GM19324 (cell line): ENCODE data around the gene EHMT2.
"Not testable (repeated sequence)": the region's sequence is repeated elsewhere in the genome, so short reads cannot be mapped to it uniquely, and the experiment has no call there.

Experiments used
- ATAC-seq: cut with Tn5 transposase; IDR thresholded peaks from one replicate; pipeline ENCODE4 v1.9.1; 2021; ENCODE audit warnings: mild to moderate bottlenecking, moderate library complexity; ENCODE audit not compliant: unreplicated experiment, low FRiP score

Gene EHMT2

GRCh38 chr6:31847276-31847978 lies 50.1 kb downstream of the EHMT2 start:
- ATAC-seq, result no peak

DNA sequence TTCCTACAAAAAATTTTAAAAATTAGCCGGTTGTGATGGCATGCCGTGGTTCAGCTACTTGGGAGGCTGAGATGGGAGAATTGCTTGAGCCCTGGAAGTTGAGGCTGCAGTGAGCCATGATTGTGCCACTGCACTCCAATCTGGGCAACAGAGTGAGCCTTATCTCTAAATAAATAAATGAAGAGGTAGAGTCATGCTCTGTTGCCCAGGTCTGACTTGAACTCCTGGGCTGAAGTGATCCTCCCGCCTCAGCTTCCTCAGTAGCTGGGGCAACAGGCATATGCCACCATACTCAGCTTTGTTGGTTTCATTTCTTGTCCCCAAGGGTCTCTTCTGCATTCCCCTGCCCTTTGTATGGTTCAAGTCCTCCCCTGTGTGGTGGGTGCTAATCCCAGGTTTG lies 53.0 kb downstream of the EHMT2 start:
- no peak for ATAC-seq

GRCh38 chr6:31842053-31842452 lies 55.4 kb downstream of the EHMT2 start:
- ATAC-seq, result no peak

DNA sequence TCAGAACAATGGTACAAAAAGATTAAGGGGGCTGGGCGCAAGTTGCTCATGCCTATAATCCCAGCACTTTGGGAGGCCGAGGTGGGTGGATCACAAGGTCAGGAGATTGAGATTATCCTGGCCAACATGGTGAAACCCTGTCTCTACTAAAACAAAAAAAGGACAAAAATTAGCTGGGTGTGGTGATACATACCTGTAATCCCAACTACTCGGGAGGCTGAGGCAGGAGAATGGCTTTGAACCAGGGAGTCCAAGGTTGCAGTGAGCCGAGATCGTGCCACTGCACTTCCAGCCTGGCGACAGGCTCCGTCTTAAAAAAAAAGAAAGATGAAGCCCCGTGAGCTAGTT lies 57.7 kb downstream of the EHMT2 start:
- not testable (repeated sequence) for ATAC-seq

DNA sequence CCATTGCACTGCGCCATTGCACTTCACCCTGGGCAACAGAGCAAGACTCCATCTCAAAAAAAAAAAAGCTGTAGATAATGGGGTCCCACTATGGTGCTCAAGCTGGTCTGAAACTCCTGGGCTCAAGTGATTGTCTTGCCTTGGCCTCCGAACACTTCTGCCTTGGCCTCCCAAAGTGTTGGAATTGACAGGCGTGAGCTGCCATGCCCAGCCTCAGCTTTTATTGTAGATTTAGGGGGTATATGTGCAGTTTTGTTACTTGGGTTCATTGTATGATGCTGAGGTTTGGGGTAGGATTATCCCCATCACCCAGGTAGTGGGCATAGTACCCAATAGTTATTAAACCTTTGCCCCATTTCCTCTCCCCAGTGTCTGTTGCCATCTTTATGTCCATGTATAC lies 58.5 kb downstream of the EHMT2 start:
- ATAC-seq, result no peak

DNA sequence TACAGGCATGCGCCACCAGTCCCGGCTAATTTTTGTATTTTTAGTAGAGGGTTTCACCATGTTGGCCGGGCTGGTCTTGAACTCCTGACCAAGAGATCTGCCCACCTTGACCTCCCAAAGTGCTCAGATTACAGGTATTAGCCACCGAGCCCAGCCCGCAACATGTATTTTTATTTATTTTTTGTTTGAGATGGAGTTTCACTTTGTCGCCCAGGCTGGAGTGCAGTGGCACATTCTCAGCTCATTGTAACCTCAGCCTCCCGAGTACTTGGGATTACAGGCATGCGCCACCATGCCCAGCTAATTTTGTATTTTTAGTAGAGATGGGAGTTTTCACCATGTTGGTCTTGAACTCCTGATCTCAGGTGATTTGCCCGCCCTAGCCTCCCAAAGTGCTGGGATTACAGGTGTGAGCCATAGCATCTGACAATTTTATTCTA lies 59.4 kb downstream of the EHMT2 start:
- ATAC-seq, result not testable (repeated sequence)

GRCh38 chr6:31837369-31838113 lies 60.0 kb downstream of the EHMT2 start:
- ATAC-seq, result no peak

GRCh38 chr6:31836474-31837368 lies 60.8 kb downstream of the EHMT2 start:
- no peak for ATAC-seq

DNA sequence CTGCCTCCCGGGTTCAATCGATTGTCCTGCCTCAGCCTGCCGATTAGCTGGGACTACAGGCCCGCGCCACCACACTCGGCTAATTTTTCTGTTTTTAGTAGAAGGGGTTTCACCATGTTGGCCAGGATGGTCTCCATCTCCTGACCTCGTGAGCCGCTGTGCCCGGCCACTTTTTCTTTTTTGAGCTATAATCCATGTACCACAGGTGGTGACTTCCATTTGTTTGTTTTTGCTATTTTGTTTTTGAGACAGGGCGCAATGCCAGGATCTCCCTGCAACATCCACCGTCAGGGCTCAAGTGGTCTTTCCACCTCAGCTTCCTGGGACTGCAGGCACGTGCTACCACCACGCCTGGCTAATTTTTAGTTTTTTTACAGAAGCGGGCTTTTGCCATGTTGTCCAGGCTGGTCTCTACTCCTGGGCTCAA lies 61.4 kb downstream of the EHMT2 start:
- ATAC-seq, result no peak

- peak; percentile 53 for ATAC-seq
Measured at GRCh38 chr6:31834367-31835250, 62.9 kb downstream of the EHMT2 start.

GRCh38 chr6:31831350-31832215 lies 65.9 kb downstream of the EHMT2 start:
- ATAC-seq, result no peak

- ATAC-seq, result no peak
Measured at GRCh38 chr6:31830886-31831335, 66.6 kb downstream of the EHMT2 start.
